SK-N-SH (cell line): ENCODE measurements around the gene PCNT. TPM values are rescaled to one million over a fixed set of nuclear protein-coding genes. Genes with fewer than 3 reads are reported as not detected.

Source experiments
- CTCF ChIA-PET: fragments of 300-600, 350-600 bp; formaldehyde crosslinking; extraction: SDS; loops from one replicate; lab custom pipeline; 2021; lab: Yijun Ruan, JAX
- POLR2A ChIA-PET: fragments of 350-600 bp; sonication (Branson Sonifier 250); formaldehyde crosslinking; extraction: SDS; loops from one replicate; lab custom pipeline; 2020; ENCODE audit warnings: antibody characterized with exemption, inconsistent platforms; lab: Yijun Ruan, JAX
- DNase-seq: peaks from one replicate; pipeline ENCODE4 v3.0.0; 2012
- H2AFZ ChIP-seq: fragments of 200-600 bp; sonication (generic); 2 replicates; pipeline ENCODE4 v1.8.1; 2016; ENCODE audit warnings: antibody characterized with exemption, mild to moderate bottlenecking, low read depth
- H3F3A ChIP-seq: fragments of 200-600 bp; sonication (generic); replicated peaks from 2 replicates; pipeline ENCODE3; 2016; ENCODE audit warnings: antibody characterized with exemption, mild to moderate bottlenecking; ENCODE audit not compliant: insufficient read depth
- H3K27ac ChIP-seq, 2 experiments: fragments of 200-500 bp in 1 of 2; fragments of 200-600 bp in 1 of 2; sonication (Bioruptor generic) in 1 of 2; sonication (generic), shearing (Covaris generic) in 1 of 2; 2 replicates each; pipeline versions ENCODE4 v1.5.1 to v1.6.1; 2014 to 2016; ENCODE audit warnings: low read depth in 2 of 2, inconsistent platforms in 1 of 2, low read length in 1 of 2, mild to moderate bottlenecking in 1 of 2, mixed read lengths in 1 of 2
- H3K27me3 ChIP-seq: fragments of 200-600 bp; sonication (generic), shearing (Covaris generic); 2 replicates; pipeline ENCODE4 v1.6.1; 2016; ENCODE audit warnings: mixed run types; ENCODE audit not compliant: insufficient read depth
- H3K36me3 ChIP-seq, 2 experiments: fragments of 200-500 bp in 1 of 2; fragments of 200-600 bp in 1 of 2; sonication (Bioruptor generic) in 1 of 2; sonication (generic) in 1 of 2; replicated peaks in 1 of 2; 2 replicates each; pipeline versions ENCODE3 to v1.5.1; 2014 to 2016; ENCODE audit warnings: low read length in 1 of 2, mild to moderate bottlenecking in 1 of 2; ENCODE audit not compliant: insufficient read depth in 2 of 2, control insufficient read depth in 1 of 2
- H3K4me1 ChIP-seq, 2 experiments: fragments of 200-500 bp in 1 of 2; fragments of 200-600 bp in 1 of 2; sonication (Bioruptor generic) in 1 of 2; sonication (generic), shearing (Covaris generic) in 1 of 2; 2 replicates each; pipeline versions ENCODE4 v1.5.1 to v1.6.1; 2014 to 2016; ENCODE audit warnings: low read depth in 1 of 2, low read length in 1 of 2, mixed run types in 1 of 2; ENCODE audit not compliant: insufficient read depth in 2 of 2, control insufficient read depth in 1 of 2
- H3K4me2 ChIP-seq: fragments of 200-600 bp; sonication (generic), shearing (Covaris generic); 2 replicates; pipeline ENCODE4 v1.6.1; 2017; ENCODE audit warnings: mixed run types
- H3K4me3 ChIP-seq, 2 experiments: fragments of 200-500 bp in 1 of 2; fragments of 200-600 bp in 1 of 2; sonication (Bioruptor generic) in 1 of 2; sonication (generic), shearing (Covaris generic) in 1 of 2; 2 replicates each; pipeline versions ENCODE4 v1.5.1 to v1.8.1; 2014 to 2016; ENCODE audit warnings: low read depth in 2 of 2, inconsistent platforms in 1 of 2, low read length in 1 of 2, mild to moderate bottlenecking in 1 of 2, mixed read lengths in 1 of 2, moderate library complexity in 1 of 2
- H3K79me2 ChIP-seq: fragments of 200-600 bp; sonication (generic); 2 replicates; pipeline ENCODE4 v1.8.1; 2017; ENCODE audit warnings: mild to moderate bottlenecking; ENCODE audit not compliant: insufficient read depth
- H3K9ac ChIP-seq: fragments of 200-600 bp; sonication (generic); 2 replicates; pipeline ENCODE4 v1.6.1; 2017; ENCODE audit warnings: mixed run types
- H3K9me2 ChIP-seq: fragments of 200-600 bp; sonication (generic); 2 replicates; pipeline ENCODE4 v1.6.1; 2017; ENCODE audit warnings: mixed run types
- H3K9me3 ChIP-seq: fragments of 200-600 bp; sonication (generic); 2 replicates; pipeline ENCODE4 v1.6.1; 2017; ENCODE audit warnings: mixed run types, mild to moderate bottlenecking, moderate library complexity
- H4K20me1 ChIP-seq: fragments of 200-600 bp; sonication (generic); 2 replicates; pipeline ENCODE4 v1.6.1; 2017; ENCODE audit warnings: mild to moderate bottlenecking, mixed run types; ENCODE audit not compliant: insufficient read depth
- CHD2 ChIP-seq: fragments of 150-350 bp; IDR thresholded peaks from 2 replicates; pipeline ENCODE4 v1.6.1; 2018; ENCODE audit warnings: low read length; ENCODE audit not compliant: partially characterized antibody
- ELF1 ChIP-seq: IDR thresholded peaks from 2 replicates; pipeline ENCODE4 v1.4.0; 2012
- EP300 ChIP-seq, 2 experiments: IDR thresholded peaks; 2 replicates each; pipeline versions ENCODE4 v1.4.0 to v1.6.1; 2012; ENCODE audit warnings: borderline replicate concordance in 1 of 2, low read depth in 1 of 2, low read length in 1 of 2
- EZH2phosphoT487 ChIP-seq: fragments of 200-600 bp; sonication (generic); IDR thresholded peaks from 2 replicates; pipeline ENCODE4 v1.6.1; 2017; ENCODE audit warnings: low read depth, mixed run types, mild to moderate bottlenecking, antibody characterized with exemption, moderate library complexity, borderline replicate concordance
- FOSL2 ChIP-seq: IDR thresholded peaks from 2 replicates; pipeline ENCODE4 v1.4.0; 2012; ENCODE audit warnings: low read depth, mild to moderate bottlenecking, moderate library complexity, borderline replicate concordance
- FOXJ3 ChIP-seq: sonication (generic); formaldehyde crosslinking; IDR thresholded peaks from 2 replicates; pipeline ENCODE4 v1.5.1; 2020; ENCODE audit warnings: mild to moderate bottlenecking, missing genetic modification reagents
- FOXM1 ChIP-seq: IDR thresholded peaks from 2 replicates; pipeline ENCODE4 v1.4.0; 2012; ENCODE audit warnings: low read depth, mild to moderate bottlenecking
- GATA2 ChIP-seq: sonication (generic); formaldehyde crosslinking; IDR thresholded peaks from 2 replicates; pipeline ENCODE4 v1.5.0; 2020; ENCODE audit warnings: mild to moderate bottlenecking, missing genetic modification reagents
- JUND ChIP-seq: IDR thresholded peaks from 2 replicates; pipeline ENCODE4 v1.4.0; 2012
- MEF2A ChIP-seq: IDR thresholded peaks from 2 replicates; pipeline ENCODE4 v1.4.0; 2012; ENCODE audit warnings: low read depth, borderline replicate concordance
- NRF1 ChIP-seq: IDR thresholded peaks from 2 replicates; pipeline ENCODE4 v1.6.1; 2012; ENCODE audit warnings: low read depth, mild to moderate bottlenecking, low read length
- RCOR1 ChIP-seq: fragments of 150-350 bp; IDR thresholded peaks from 2 replicates; pipeline ENCODE4 v1.6.1; 2017; ENCODE audit warnings: antibody characterized with exemption, low read length
- RFX5 ChIP-seq: IDR thresholded peaks from 2 replicates; pipeline ENCODE4 v1.6.1; 2012; ENCODE audit warnings: mild to moderate bottlenecking, improper control_type of control experiment, low read length
- RXRA ChIP-seq: IDR thresholded peaks from 2 replicates; pipeline ENCODE4 v1.4.0; 2012; ENCODE audit warnings: low read depth, mild to moderate bottlenecking, borderline replicate concordance
- SIN3A ChIP-seq: IDR thresholded peaks from 2 replicates; pipeline ENCODE4 v1.6.1; 2012; ENCODE audit warnings: low read depth, mild to moderate bottlenecking, low read length, moderate library complexity, borderline replicate concordance
- TAF1 ChIP-seq: IDR thresholded peaks from 2 replicates; pipeline ENCODE4 v1.6.1; 2012; ENCODE audit warnings: low read depth, mild to moderate bottlenecking, low read length, moderate library complexity, borderline replicate concordance
- TEAD4 ChIP-seq: IDR thresholded peaks from 2 replicates; pipeline ENCODE4 v1.4.0; 2012; ENCODE audit warnings: mild to moderate bottlenecking, borderline replicate concordance; ENCODE audit not compliant: insufficient read depth
- YY1 ChIP-seq: IDR thresholded peaks from 2 replicates; pipeline ENCODE4 v1.4.0; 2012; ENCODE audit warnings: low read depth, mild to moderate bottlenecking
- WGBS: methylation state at CpG from one replicate; pipeline ENCODE4 v1.1.6; 2017; ENCODE audit warnings: low lambda C conversion rate; 5-methylcytosine and 5-hydroxymethylcytosine counted together
- polyA plus RNA-seq, 3 experiments: library from polyadenylated mRNA; depleted of rRNA; stranded (reverse); fragments of >200 nt; gene quantifications; 2 replicates each; pipeline ENCODE4 v1.2.3, GENCODE V29; 2012
- TF ChIP-seq, protein P1 (sequence below): IDR thresholded peaks from 2 replicates; pipeline ENCODE4 v1.4.0; 2012; ENCODE audit warnings: low read depth, borderline replicate concordance
- TF ChIP-seq, protein P2 (sequence below): fragments of 200-600 bp; sonication (generic); IDR thresholded peaks from 2 replicates; pipeline ENCODE4 v1.6.1; 2017; ENCODE audit warnings: antibody characterized with exemption, mild to moderate bottlenecking, moderate library complexity
- TF ChIP-seq, protein P3 (sequence below): IDR thresholded peaks from 2 replicates; pipeline ENCODE4; 2012
- TF ChIP-seq, protein P4 (sequence below): fragments of 150-350 bp; IDR thresholded peaks from 2 replicates; pipeline ENCODE4 v1.6.1; 2017; ENCODE audit warnings: antibody characterized with exemption, low read length, low read depth, borderline replicate concordance

PCNT gene
- polyA plus RNA-seq, 1 of the 3 experiments (the other 2 are of a cell fraction), result 15.7 TPM

DNA sequence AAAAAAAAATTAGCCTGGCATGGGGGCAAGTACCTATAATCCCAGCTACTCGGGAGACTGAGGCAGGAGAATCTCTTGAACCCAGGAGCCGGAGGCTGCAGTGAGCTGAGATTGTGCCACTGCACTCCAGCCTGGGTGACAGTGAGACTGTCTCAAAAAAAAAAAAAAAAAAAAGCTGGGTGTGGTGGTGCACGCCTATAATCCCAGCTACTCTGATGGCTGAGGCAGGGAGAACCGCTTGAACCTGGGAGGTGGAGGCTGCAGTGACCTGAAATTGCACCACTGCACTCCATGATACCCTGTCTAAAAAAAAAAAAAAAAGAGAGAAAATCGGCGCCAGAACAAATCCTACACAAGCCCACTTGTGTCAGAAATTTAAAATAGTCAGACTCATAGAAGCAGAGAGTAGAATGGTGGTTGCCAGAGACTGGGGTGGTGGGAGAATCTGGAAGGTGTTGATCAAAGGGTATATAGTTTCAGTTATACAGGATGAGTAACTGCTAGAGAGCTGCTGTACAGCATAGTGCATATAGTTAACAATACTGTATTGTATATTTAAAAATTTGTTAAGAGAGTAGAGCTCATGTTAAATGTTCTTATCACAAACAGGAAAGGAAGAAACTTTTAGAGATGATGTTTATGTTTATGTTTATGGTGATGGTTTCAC, 144.3 kb downstream of the PCNT start:
- no peaks in the 10 kb centered on the region for H3K27me3 ChIP-seq
- peaks cover 2% of the 10 kb centered on the region for H3F3A ChIP-seq
- H2AFZ ChIP-seq, result no peak overlapping the region
- no peak overlapping the region for H3K4me2 ChIP-seq
- H3K36me3 ChIP-seq, result peaks cover 5 to 20% of the 10 kb centered on the region in 2 experiments
- no peaks in the 10 kb centered on the region for H3K9me2 ChIP-seq
- no peak overlapping the region for H3K27ac ChIP-seq
- WGBS, result 93% methylated on average over 6 of the region's 6 CpGs
- H3K79me2 ChIP-seq, result peaks cover 90% of the 10 kb centered on the region
- no peak overlapping the region for H3K9ac ChIP-seq
- H3K9me3 ChIP-seq, result no peaks in the 10 kb centered on the region
- ChIA-PET CTCF (no interaction called here), POLR2A (no interaction called here)
- no peak overlapping the region for H3K4me3 ChIP-seq
- H4K20me1 ChIP-seq, result peaks cover 8% of the 10 kb centered on the region; the same call in 1 of the 2 replicates
- no peak for DNase-seq
- TF ChIP-seq TEAD4 (no peak), GATA2 (CRISPR knock-in tag) (no peak), RFX5 (no peak), FOXM1 (no peak), YY1 (no peak), RCOR1 (no peak), SIN3A (no peak)
- no peaks in the 10 kb centered on the region for H3K4me1 ChIP-seq

DNA sequence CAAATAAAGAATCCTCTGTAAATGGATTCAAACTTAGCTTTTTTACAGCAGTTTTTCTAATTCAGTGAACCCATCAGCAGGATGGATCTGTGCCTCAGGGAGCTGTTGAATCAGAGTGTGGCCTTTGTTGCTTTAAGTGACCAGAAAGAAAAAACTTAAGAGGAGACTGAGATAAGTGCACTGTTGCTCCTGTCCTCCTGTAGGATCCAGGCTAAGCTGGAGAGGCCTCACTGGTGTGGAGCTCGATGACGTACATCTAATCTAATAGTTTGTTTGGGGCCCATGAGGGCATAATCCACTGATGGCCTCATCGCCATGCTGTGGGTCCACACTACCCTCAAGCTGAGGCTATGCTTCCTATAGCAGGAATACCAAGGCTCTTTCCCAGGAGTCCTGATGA, 145.3 kb downstream of the PCNT start:
- no peak overlapping the region for H3K4me2 ChIP-seq
- no peaks in the 10 kb centered on the region for H3K27me3 ChIP-seq
- ChIA-PET CTCF (interaction anchor here (0.9 to 1.3 kb wide), 3 partner anchors 9 to 170 kb away, joined by 3 to 7 read pairs (median 4); no protein-coding TSS in a partner anchor), POLR2A (no interaction called here)
- no peaks in the 10 kb centered on the region for H3K9me2 ChIP-seq
- no peaks in the 10 kb centered on the region for H3F3A ChIP-seq
- peaks cover 8% of the 10 kb centered on the region; the same call in 1 of the 2 replicates for H4K20me1 ChIP-seq
- DNase-seq, result no peak
- no peak overlapping the region for H2AFZ ChIP-seq
- H3K9me3 ChIP-seq, result no peaks in the 10 kb centered on the region
- WGBS, result 76% methylated on average over 3 of the region's 3 CpGs
- H3K27ac ChIP-seq, result no peak overlapping the region
- H3K36me3 ChIP-seq, result peaks cover 5 to 18% of the 10 kb centered on the region in 2 experiments
- no peak overlapping the region for H3K9ac ChIP-seq
- H3K4me1 ChIP-seq, result no peaks in the 10 kb centered on the region; a peak in 2 of 4 replicates
- peaks cover 90% of the 10 kb centered on the region for H3K79me2 ChIP-seq
- H3K4me3 ChIP-seq, result no peak overlapping the region
- no peak for TF ChIP-seq RXRA
- TF ChIP-seq SIN3A, result no peak
- no peak for TF ChIP-seq JUND
- no peak for TF ChIP-seq CHD2
- no peak for TF ChIP-seq YY1
- no peak for TF ChIP-seq EZH2phosphoT487
- TF ChIP-seq FOXJ3 (CRISPR knock-in tag), result no peak
- TF ChIP-seq EP300 (IDR thresholded peaks at IDR 0.05; ENCODE audit: borderline replicate concordance in 1 of 2, low read depth in 1 of 2, low read length in 1 of 2), result no peak
- TF ChIP-seq, protein P1, sequence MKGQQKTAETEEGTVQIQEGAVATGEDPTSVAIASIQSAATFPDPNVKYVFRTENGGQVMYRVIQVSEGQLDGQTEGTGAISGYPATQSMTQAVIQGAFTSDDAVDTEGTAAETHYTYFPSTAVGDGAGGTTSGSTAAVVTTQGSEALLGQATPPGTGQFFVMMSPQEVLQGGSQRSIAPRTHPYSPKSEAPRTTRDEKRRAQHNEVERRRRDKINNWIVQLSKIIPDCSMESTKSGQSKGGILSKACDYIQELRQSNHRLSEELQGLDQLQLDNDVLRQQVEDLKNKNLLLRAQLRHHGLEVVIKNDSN, result no peak
- TF ChIP-seq, protein P2, sequence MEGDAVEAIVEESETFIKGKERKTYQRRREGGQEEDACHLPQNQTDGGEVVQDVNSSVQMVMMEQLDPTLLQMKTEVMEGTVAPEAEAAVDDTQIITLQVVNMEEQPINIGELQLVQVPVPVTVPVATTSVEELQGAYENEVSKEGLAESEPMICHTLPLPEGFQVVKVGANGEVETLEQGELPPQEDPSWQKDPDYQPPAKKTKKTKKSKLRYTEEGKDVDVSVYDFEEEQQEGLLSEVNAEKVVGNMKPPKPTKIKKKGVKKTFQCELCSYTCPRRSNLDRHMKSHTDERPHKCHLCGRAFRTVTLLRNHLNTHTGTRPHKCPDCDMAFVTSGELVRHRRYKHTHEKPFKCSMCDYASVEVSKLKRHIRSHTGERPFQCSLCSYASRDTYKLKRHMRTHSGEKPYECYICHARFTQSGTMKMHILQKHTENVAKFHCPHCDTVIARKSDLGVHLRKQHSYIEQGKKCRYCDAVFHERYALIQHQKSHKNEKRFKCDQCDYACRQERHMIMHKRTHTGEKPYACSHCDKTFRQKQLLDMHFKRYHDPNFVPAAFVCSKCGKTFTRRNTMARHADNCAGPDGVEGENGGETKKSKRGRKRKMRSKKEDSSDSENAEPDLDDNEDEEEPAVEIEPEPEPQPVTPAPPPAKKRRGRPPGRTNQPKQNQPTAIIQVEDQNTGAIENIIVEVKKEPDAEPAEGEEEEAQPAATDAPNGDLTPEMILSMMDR, result no peak
- TF ChIP-seq, protein P3, sequence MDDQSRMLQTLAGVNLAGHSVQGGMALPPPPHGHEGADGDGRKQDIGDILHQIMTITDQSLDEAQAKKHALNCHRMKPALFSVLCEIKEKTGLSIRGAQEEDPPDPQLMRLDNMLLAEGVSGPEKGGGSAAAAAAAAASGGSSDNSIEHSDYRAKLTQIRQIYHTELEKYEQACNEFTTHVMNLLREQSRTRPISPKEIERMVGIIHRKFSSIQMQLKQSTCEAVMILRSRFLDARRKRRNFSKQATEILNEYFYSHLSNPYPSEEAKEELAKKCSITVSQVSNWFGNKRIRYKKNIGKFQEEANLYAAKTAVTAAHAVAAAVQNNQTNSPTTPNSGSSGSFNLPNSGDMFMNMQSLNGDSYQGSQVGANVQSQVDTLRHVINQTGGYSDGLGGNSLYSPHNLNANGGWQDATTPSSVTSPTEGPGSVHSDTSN, result no peak
- TF ChIP-seq RFX5, result no peak
- no peak for TF ChIP-seq FOXM1
- TF ChIP-seq MEF2A, result no peak
- no peak for TF ChIP-seq NRF1
- no peak for TF ChIP-seq FOSL2
- TF ChIP-seq, protein P4, sequence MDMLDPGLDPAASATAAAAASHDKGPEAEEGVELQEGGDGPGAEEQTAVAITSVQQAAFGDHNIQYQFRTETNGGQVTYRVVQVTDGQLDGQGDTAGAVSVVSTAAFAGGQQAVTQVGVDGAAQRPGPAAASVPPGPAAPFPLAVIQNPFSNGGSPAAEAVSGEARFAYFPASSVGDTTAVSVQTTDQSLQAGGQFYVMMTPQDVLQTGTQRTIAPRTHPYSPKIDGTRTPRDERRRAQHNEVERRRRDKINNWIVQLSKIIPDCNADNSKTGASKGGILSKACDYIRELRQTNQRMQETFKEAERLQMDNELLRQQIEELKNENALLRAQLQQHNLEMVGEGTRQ, result no peak
- no peak for TF ChIP-seq ELF1
- TF ChIP-seq TAF1, result no peak
